ENCODE results near the gene TMEM151B.

Gene TMEM151B

DNA sequence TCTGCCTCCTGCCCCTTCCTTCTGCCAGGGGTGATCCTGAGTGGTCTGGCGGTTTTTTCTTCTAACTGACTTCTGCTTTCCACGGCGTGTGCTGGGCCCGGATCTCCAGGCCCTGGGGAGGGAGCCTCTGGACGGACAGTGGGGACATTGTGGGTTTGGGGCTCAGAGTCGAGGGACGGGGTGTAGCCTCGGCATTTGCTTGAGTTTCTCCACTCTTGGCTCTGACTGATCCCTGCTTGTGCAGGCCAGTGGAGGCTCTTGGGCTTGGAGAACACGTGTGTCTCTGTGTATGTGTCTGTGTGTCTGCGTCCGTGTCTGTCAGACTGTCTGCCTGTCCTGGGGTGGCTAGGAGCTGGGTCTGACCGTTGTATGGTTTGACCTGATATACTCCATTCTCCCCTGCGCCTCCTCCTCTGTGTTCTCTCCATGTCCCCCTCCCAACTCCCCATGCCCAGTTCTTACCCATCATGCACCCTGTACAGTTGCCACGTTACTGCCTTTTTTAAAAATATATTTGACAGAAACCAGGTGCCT lies 36.6 kb upstream of the TMEM151B start:
- no peak for DNase-seq

DNA sequence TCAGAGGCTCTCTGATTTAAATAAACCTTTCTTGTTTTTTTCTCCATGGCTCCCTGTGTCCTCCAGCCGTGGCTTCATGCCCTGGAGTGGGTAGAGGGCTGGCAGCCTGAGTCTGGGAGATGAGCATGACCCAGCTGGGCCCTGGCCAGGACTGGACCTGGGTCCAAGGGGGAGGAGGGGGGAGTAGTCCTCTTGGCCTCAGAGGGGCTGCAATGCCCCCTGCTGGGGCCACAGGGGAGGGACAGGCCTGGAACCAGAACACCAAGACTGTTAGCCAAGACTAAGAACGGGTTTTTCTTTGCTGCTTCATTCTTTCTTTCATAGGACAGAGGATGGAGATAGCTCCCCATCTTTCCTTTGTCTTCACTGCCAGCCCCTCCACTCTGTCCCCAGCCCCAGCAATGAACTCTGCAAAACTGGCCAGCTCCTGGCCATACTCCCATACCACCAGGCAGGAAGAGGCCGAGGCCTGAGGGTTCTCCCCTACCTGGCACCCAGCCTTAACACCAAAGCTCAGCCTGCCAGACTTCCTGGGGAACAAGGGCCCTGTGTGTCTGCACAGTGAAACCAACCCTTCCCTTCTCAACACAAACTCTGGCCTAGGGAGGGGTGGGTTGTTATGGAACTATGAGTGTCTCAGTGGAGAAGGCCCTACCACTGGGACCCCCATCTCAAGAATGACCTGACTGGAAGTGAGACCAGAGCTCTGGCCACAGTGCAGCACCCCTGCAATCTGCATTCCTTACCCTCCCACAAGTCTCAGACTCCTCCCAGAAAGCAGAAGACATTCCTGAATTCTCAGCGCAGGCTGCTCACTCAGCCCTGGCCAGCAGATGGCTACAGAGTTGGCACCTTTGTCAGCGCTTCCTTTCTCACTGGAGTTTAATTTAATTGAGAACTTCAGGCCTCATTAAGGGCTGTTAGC lies 35.9 kb upstream of the TMEM151B start:
- no peak for DNase-seq

GRCh38 chr6:44235269-44235668 lies 35.0 kb upstream of the TMEM151B start:
- no peak for DNase-seq

- DNase-seq = no peak
Observed at GRCh38 chr6:44235891-44236516, 34.2 kb upstream of the TMEM151B start.

DNA sequence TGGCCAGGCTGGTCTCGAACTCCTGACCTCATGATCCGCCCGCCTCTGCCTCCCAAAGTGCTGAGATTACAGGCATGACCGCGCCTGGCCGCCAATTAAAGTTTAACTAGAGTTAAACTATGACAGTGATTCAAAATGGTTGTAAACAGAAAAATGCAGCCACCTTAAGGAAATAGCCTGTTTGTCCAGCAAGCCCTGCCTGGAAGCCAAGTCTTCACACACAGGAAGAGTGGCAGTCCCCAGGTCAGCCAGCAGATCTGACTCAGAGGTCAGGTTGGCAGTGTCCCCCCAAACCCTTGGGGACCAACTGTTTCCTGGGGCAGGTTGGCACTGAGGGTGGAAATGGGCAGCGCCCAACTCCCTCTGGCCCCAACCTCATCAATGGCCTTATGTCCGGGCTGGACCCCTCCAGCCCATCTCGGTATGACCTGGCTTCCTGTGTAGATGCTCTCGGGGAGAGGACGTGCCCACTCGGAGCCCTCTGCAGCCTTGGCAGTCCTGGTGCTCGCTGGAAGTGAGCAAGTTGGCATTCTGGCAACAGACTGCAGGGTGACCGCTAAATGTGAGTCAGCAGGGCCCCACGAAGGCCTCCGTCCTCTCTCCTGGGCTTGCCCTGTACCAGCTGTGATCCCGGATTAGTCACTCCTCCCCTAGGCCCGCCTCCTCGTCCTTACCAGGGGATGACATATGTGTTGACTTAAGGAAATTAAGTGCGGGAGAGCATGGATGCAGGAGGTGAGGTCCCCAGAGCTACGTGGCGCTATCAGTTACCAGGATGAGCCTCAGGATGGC lies 33.0 kb upstream of the TMEM151B start:
- peak; percentile 55 for DNase-seq

- DNase-seq = peak; percentile 71
Observed at GRCh38 chr6:44237813-44238433, 32.3 kb upstream of the TMEM151B start.

DNA sequence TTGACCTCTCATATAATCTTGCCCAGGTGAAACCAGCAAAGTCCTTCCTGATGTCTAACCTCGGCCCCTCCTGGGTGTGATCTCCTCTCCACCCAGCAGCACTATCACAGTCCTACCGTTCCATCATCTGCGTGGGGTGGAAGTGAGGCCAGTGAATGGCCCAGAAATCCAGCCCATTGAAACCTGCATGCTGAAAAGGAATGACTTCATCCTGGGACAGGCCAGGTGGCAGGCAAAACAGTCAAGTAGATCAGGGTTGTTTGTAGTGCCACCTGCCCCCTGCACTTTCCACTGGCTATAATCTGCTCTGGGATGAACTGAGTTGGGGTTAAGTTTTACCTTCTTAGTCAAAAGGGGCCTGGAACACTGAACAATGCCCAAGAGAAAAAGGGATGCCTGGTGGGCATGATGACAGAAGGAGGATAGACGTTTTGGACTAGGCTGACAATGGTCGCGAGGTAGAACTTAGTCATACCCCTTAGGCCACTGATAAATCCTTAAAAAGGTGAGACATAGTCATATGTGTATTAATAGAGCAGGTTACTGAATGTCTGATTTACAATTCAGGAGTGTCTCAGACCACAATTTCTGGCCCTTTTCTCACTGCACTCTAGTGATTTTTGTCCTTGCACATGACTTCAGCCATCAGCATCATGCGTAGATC lies 31.4 kb upstream of the TMEM151B start:
- no peak for DNase-seq

DNA sequence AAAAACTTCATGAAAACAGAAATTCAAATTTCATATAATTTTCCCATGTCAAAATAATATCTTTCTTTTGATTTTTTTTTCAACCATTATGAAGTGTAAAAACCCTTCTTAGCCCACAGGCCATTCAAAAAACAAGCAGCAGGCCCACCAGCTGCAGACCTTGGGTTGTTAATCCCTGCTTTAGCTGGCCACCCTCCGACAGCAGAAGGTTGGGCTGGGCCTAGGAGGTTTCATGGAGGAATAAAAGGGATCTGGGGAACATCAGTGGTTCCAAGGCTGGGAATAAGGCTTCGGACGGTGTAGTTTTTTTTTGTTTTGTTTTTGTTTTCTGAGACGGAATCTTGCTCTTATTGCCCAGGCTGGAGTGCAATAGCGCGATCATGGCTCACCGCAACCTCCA lies 26.9 kb upstream of the TMEM151B start:
- DNase-seq = no peak

DNA sequence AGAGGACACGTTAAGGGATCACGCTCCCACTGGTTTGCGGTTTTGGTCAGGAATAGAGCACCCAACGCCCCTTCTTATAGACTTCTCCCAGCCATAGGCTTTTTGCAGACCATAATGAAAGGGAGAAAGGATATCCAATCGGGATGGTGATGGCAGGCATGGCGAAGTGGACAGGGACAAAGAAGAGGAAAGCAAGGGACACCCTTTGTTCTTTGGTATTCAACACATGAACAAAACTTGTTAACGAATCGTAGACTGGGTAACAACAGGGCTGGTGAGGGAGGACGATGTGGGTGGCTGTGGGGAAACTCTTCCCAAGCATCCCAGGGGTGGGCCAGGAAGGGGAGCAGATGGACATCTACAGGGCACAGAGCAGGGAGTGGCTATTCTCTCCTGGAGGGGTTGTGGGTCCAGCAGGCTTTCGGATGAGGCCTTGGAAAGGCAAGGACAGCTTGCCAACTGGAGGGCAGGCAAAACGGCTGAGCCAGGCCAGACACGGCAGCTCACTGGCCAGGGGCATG lies 24.8 kb upstream of the TMEM151B start:
- no peak for DNase-seq

DNA sequence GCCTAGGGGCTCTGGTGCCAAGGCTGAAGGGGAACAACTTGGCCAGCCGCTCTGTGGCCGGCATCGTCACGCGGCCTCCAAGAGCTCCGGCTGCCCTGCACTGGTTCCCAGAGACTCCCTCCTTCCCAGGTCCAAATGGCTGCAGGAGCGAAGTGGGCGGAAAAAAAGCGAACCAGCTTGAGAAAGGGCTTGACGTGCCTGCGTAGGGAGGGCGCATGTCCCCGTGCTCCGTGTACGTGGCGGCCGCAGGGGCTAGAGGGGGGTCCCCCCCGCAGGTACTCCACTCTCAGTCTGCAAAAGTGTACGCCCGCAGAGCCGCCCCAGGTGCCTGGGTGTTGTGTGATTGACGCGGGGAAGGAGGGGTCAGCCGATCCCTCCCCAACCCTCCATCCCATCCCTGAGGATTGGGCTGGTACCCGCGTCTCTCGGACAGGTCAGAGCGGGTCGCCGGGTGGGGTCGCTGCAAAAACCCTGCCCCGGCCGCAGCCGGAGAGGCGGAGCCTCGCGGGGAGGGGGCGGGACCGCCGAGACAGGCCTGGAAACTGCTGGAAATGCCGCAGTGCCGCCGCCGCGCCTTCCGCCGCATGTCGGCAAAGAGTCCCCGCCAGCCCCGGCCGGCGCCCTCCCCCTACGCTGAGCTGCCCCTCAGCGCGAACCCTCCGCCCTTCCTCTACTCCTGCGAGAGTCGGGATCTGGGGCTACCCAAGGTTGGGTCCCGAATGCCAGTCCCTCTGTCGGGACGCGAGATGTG lies 24.2 kb upstream of the TMEM151B start:
- DNase-seq = peak; percentile 69

- DNase-seq = peak; percentile 95
Observed at GRCh38 chr6:44246663-44247337, 23.4 kb upstream of the TMEM151B start, which contains the start of gene HSP90AB1. HSP90AB1 (plus strand) TSS chr6:44247101; CDS start chr6:44248630, 1,529 bp downstream.

- peak; percentile 87 for DNase-seq
Observed at GRCh38 chr6:44247338-44248302, 22.6 kb upstream of the TMEM151B start.

DNA sequence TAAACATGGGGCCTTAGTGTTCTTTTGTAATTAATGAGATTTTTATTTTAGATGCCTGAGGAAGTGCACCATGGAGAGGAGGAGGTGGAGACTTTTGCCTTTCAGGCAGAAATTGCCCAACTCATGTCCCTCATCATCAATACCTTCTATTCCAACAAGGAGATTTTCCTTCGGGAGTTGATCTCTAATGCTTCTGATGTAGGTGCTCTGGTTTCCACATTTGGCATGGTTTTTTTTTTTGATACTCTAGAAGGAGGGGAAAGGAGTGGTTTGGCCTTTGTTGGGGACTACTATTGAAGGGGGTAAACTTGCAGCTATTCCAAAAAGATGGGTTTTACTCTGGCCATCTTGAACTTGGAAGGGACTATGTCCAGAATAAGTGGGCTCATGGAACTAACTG lies 21.7 kb upstream of the TMEM151B start:
- DNase-seq = no peak

- no peak for DNase-seq
Observed at GRCh38 chr6:44249082-44249748, 21.0 kb upstream of the TMEM151B start.

- no peak for DNase-seq
Observed at GRCh38 chr6:44250067-44250717, 20.1 kb upstream of the TMEM151B start.

- no peak for DNase-seq
Observed at GRCh38 chr6:44250718-44251123, 19.5 kb upstream of the TMEM151B start.

DNA sequence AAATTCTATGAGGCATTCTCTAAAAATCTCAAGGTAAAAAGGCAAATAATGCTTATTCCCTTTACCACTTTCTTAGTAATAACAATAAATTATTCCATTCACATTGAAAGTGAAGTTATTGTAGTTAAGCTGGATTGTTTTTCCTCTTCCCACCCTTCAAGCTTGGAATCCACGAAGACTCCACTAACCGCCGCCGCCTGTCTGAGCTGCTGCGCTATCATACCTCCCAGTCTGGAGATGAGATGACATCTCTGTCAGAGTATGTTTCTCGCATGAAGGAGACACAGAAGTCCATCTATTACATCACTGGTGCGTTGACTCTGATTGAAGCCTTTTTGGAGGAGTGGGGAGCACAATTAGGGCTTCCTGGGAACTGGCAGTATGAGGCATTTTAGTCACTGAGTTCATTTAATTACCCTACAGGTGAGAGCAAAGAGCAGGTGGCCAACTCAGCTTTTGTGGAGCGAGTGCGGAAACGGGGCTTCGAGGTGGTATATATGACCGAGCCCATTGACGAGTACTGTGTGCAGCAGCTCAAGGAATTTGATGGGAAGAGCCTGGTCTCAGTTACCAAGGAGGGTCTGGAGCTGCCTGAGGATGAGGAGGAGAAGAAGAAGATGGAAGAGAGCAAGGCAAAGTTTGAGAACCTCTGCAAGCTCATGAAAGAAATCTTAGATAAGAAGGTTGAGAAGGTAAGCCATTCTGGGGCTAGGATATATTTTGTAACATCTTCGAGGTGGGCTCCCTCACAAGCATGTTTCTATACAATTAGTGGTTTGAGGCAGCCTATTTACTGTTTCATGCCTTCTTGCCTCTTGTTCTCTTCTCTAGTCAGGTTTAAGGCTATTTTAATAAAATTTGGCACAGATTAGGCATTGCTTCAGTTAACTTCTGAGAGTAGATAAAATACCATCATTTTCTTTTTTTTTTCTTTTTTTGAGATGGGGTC lies 18.4 kb upstream of the TMEM151B start:
- DNase-seq = no peak
